Thyroid gland (tissue), 4 donors: ENCODE results near the gene DPF3.

Experiments used
- CTCF ChIP-seq, 6 experiments: fragments of 200-600 bp in 3 of 6; fragments of 450-650 bp in 3 of 6; sonication (generic) in 3 of 6; IDR thresholded peaks; one replicate each; pipeline ENCODE4 v1.5.1; 2016 to 2019; ENCODE audit warnings: antibody characterized with exemption in 6 of 6, mild to moderate bottlenecking in 2 of 6, inconsistent platforms in 1 of 6, moderate library complexity in 1 of 6
- POLR2A ChIP-seq, 2 donors: fragments of 450-650 bp; IDR thresholded peaks; one replicate each; pipeline ENCODE4 v1.6.1; 2017; ENCODE audit warnings: antibody characterized with exemption in 2 of 2, mild to moderate bottlenecking in 2 of 2, moderate library complexity in 1 of 2

- TF ChIP-seq CTCF (IDR thresholded peaks at IDR 0.05), result no peak
- no peak for TF ChIP-seq POLR2A (IDR thresholded peaks at IDR 0.05)
Observed at GRCh38 chr14:72809063-72809462, 84.8 kb downstream of the DPF3 start.
